OCI-M2 (cell line): ENCODE data around the gene TSHZ3.

Experiments used
- DNase-seq: peaks from one replicate; lab custom pipeline; 2025; ENCODE audit not compliant: unreplicated experiment; lab: John Stamatoyannopoulos, UW

TSHZ3 gene

DNA sequence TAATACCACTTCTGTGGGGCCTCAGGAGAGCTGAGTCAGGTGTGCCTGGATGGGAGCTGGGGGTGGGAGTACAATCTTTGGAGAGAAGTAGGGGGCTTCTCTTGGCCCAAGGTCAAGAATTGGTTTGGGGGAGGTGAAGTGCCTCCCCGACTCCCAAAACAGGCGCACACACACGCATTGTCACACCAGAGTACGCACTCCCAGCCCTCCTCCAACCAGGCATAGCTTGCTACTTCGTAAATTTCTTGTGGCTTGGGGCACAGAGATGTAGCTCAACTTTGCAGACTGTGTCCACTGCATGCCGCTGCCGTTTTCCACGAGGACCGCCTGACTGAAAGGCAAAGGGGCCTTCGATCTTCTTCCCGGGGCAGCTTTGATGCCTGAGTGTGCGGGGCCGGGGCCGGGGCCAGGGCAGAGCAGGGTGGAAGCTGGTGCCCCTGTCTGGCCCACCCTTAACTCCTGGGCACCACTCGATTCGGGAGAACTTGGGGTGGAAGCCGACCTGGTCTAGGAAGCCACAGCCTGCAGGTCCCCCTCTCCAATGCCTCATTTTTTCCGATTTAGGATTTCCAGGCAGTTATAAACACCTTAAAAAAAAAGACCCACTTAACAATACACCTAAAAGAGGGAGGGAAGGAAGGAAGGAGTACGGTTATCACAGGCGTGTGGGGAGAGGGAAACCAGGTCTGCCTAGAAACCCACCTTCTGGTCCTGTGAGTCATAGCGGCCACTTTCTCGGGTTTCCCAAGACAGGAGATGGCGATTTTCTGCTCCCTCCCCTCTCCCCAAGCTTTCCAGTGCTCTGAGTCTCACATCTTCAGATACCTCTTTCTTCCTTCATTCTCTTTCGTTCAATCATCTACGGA, 5.8 kb upstream of the TSHZ3 start:
- DNase-seq: no peak

DNA sequence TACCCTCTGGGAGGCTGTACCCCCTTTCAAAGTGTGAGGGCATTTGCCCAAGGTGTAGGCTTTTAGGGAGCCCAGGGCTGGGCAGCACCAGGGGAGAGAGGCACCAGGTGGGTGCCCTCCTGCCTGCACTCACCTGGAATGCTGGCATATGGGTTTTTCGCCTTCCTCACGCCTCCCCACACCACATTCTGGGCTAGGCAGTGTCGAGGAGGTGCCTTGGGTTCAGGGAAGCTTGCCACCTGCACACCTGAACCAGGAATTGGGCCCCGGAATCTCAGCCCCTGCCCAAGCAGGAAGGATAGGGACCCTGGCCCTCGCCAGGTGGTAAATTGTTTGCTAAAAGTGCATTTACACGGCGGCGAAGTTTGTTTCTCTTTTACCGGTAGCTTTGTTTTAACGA, 5.1 kb upstream of the TSHZ3 start:
- no peak for DNase-seq

DNA sequence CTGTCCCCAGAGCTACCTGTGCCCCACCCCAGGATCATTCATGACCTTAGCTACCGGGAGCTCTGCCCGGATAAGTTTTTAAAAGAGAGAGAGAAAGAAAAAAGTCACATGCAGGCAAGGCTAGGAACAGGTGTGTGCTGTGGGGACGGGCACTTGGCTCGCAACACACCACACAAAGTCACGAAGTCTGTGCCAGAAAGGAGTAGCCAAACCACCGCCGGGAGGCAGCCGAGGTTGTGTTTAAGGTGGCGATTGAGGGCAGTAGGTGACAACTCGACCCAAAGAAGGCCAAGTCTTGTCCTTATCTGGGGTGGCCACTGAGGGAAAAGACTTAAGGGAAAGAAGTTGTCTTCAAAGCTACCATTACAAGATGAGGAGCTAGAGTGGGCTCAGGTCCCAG, 4.6 kb upstream of the TSHZ3 start:
- no peak for DNase-seq

DNA sequence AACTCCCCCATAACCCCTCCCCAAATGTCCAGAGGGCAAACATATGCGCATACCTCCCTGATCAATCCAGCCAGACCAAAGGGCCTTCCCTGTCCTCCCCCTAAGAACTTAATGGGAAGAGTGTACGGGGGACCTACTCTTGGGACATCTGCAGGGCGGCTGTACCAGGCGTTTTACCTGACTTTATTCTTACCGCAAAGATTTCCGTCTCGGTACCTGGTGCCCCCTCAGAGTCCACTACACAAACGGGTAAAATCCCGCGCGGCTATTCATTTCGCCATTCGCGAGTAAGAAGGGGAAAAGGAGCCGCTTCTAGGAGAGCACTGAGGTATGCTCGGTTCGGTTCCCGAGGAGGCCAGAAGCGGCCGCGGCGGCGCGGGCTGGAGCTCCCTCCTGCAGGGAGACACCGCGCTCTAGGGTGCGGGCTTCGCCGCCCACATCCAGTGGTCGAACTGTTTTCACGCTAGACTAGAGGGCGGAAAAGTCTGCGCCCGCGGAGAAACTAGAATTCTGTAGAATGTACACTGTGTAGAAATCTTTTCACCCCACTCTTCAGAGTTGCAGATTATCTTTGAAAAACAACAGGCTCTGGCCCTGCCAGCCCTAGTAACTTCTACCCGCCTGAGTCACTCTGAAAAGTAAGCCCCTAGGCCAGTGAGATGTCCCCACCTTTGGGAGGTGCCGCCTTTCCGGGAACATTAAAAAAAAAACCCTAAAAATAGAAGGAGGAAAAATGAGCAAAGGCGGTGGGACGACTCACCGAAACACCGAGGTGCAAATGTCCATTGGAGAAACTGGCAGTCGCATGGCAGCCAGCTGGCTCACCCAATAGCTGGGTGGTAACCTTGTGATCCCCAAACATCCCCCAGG, 3.8 kb upstream of the TSHZ3 start:
- no peak for DNase-seq

DNA sequence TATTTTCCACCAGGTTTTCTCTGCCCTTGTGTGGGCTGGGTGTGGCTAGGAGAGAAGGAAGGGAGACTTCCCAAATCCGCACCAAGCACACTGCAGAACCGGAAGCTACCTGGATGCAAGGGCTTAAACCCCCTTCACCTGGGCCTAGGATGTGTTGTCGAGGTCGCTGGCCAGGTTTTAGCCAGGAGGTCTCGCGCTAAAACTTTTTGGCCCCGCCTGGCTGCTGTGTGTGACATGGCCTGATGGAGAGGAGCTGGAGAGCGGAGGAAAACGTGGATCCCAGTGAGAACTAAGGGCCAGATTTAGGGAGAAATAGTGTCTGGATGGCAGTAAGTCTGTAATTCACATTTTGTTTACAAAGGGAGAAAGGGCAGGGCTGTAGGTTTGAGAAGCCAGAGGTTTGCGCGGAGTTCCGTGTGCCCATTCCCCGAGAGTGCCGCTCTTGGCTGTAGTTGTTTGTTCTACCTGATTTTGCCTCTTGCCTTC, 3.1 kb upstream of the TSHZ3 start:
- DNase-seq: no peak

DNA sequence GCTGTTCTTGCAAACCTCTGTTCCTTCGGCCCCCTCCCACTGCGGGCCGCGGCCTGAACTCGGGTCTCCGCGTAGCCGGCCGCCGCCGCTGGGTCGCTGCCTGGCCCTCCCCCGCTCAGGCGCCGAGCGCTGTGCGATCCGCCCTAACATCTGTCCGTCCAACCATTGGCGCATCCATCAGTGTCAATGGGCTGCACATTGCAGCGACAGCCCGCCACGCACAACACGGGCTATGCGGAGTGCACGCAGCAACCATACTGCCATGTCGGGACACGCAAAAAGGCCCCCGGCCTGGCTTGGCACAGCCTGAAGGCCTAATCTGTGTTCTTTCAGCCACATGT, 2.6 kb upstream of the TSHZ3 start:
- DNase-seq: no peak

DNA sequence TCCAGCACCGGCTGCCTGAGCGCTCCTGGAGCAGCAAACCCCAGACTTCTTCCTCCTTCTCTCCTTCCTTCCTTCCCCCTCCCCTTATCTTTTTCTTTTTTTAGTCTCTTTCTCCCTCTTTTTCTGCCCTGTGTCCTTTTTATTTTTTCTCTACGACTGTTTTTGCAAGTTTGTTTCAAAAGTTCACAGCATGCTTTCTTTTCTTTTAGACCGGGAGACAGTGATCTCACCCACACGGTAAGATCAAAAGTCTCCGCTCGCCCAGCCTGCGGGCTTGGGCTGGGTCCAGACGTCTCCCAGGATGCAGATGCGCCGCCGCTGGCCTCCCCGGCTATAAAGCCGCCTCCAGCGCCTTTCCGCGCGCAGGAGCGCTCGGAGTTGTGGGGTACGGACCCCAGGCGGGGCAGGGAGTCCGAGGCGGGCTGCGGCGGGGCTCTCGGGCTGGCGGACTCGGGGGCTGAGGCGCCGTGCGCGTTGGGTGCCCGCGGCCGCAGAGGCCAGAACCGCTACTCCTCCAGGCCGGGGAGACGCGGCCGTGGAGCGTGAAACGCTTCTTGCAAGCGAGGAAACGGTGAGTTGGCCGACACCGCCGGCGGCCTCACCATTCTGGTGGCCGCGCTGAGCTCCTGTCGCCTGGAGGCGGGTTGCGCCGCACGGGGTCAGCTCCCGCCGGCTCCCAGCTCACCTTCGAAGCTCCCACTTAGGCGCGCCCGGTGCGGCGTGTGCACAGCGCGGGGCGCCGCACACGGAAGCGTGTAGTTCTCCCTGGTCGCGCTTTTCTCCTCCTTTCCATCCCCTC, 2.0 kb upstream of the TSHZ3 start:
- DNase-seq: no peak

DNA sequence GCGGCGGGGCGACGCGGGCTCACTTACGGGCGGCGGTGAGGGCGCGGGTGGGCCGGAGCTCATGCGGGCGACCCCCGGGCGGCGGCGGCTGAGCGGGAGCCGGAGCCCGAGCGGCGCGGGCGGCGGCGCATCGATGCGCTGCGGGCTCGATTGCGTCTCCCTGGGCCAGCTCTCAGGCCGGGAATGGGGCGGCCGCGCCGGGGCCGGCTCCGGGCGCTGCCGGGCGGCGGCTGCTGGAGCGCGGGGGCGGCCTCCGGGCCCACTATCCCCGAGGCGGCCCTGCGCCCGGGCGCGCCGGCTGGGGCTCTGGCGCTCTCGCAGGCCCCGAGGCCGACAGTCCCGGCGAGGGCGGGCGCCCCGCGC, 1.4 kb upstream of the TSHZ3 start:
- DNase-seq: no peak

DNA sequence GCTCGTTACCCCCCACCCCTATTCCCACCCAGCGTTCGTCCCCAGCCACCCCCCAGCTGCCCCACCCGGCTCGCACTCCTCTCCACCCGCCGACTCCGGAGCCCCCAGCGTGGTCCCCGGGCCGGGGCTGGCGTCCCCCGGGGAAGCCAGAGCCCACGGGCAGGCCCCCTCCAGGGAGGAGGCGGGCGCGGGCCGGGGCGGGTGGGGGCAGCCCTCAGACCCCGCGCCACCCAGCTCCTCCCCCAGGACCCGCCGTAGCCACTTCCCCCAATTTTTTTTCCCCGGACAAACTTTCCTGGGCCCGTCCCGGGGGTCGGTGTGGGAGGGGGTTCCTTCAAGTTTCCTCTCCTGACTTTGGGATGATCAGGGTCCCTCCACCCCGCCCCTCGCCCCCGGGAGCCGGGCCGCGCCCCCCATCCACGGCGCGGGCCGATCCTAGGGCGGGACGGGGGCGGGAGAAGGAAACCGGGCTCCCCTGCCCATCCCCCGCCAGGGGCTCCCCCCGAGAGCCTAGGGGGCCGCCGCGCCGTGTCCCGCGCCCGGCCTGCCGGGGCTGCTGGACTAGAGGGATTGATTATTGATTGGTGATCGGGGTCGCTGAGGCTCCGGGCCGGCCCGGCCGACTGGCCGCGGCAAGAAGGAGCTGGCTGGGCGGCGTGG, 927 bp upstream of the TSHZ3 start:
- no peak for DNase-seq

DNA sequence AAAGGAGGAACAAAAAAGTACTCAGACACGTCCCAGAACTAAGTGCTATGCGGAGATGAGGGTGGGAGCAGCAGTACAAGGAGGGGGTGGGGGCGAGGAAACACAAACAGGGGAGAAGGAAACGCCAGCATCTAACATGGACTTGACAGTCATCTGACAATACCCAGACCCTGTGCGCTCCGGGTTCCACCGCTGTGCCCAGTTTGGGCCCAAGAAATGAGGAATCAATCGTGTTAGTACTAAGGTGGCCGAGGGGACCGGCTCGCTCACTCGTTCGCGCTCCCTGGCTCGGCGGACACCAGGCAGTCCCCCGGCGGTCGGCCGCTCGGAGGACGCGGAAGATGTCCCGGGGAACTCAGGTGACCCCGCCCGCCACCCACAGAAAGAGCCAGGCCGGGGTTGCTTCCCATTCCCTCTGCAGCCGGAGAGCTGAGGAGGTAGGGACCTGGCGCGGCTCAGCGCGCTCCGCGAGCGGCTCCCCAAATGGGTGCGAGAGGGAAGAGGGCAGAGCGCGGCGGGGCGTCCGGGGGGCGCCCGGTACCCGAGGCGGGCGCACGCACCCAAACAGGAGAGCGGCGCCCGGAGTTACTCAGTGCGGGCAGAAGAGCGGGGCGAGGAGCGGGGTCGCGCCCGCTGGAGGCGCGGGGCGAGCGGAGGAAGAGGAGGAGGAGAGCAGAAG, 616 bp downstream of the TSHZ3 start:
- no peak for DNase-seq

DNA sequence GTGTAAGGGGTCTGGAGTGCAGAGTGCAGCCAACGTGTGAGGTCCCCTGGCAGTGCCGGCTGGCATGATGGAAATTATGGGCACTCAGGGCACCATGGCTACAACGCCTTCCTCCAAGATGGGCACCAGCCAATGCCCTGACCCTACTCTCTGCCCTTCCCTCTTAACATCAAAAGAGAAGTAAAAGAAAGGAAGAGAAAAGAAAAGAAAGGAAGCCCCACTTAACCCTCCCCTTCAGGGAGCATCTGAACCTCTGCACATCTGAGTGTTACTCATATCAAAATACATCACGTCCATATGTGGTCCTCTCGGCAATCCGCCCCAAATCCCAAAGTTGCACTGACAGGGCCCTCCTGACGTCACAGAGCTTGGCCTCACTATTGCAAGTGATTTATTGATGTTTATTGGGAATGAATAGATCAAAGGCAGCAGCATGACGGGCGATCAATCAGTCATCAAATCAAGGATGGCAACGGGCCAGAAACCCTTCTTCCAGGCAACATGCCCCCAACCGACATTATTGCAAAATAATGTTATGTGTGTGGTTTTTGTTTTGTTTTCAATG, 1.3 kb downstream of the TSHZ3 start:
- no peak for DNase-seq

DNA sequence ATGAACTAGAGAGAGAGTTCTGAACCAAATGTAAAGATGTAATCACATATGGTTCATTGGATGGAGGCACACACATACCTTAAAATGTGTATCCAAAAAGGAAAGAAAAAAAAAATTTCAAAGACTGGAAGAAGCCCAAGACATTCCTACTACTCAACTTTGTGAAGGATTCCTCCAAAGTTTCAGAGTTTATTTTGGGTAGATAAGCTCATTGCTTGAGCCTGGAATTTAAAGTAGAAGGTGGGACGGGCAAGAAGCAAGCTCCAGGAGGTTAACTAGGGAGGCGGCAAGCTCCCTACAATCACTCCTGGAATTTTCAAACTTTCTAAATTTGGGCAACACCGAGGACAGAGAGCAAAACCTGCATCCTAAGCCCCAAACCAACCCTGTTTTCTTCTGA, 1.9 kb downstream of the TSHZ3 start:
- no peak for DNase-seq

DNA sequence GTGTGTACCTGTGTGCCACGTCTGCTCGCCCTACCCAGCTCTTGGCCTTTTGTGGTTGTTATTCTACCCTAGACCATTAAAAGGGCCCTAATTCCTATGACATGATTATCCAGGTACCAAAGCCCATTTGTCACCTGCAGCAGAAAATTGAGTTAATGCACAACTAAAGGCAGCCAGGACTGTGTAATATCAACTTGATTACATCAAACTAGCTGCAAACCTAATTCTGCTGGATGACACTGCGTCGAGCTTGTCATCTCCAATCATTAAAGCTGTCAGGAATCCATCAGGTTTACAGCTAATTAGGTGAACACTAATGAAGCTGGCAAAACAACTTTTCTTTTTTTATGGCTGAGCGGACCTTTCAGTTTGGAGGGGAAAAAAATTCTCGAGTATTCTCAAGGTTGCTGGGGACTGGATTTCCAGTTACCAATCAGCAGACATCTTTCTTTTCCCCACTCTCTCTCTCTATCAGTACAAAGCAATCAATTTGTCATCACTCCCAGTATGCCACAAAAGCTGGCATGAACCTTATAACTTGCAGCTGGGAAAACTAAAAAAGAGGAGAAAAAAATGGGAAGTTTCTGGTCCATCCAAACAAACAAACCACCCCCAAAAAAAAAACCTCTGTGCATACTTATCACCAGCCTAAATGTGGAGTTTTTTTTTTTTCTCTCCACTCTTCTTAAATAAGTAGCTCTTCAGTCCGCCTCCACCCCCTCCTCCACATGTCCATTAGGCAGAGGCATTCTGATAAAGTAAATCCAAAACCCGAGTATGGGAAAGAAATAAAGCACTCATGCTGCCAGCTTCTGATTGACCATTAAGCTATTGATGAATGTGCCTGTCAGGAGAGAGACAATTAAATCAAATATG, 2.8 kb downstream of the TSHZ3 start:
- no peak for DNase-seq

DNA sequence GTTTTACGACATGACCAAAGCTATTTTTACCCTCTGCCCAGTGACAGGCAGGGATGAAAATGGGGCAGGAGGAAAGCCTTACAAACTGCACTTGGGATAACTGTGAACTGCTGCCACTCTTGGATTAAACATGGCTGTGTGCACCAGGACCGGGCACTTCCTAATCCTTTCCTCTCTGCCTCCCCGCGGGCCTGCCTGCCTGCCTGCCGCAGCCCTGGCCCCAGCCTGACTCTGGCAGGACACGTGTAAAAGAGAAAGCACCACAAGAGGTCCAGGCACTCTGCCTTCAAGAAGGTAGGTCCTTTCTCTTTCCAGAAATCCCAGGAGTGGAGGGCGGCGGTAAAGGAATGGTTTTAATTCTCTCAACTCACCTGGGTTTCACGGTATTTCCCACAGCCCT, 4.8 kb downstream of the TSHZ3 start:
- no peak for DNase-seq

DNA sequence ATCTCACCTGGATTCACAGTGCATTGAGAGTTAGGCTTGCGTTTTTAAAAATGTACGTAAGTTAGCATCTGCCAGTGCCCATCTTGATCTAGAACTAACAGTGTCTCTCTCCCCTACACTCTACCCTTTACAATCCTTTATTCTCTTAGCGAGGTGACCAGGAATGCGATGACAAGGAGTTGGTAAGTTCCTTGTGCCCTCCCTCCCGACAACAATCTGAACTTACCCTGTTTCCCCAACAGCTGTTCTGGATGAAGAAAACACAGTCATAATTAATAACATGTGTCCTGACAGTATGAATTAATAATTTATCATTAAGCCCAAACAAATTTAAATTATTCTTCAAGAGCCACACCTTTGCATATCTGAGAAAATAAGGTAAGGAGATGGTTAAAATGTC, 6.3 kb downstream of the TSHZ3 start:
- no peak for DNase-seq

DNA sequence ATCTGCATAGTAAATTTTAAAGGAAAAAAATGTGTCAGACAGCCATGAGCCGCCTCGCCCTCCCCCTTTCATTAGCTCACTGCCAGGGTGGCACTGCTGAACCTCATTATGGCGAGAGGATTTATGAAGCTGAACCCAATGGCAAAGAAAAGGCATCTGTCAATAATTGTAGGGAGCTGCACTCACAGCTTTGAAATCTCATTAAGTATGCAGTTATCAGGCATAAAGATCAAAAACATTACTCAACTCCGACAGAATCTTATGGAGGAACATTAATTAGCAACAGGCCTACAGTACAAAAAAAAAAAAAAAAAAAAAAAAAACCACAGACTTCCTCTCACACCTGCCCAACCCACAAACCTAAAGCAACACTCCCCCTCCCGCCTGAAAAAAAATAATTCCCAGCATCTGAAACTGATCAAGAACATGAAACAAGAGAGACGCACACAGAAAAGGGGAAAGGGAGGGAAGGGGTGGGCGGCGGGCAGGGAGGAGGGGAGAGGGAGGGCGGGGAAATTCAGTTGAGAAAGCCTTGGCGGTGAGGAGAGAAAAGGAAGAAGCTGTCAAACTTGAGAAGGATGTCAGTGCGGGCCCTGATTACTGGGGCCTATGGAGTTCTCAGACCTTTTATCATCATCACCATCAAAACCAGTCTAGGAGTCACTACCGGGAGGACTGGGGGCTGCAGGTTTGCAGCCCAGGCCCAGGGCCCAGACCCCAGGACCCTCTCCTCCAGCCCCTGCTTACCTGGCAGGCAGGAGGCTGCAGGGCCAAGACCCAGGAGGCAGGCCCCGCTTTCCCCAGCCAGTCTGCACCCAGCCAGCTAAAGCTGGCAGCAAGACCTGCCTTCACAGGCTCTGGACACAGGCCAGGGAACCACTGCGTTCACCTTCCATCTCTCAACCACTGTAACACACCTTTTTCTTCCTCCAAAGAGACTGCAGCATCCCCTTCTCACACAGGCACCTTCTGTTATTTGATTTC, 8.9 kb downstream of the TSHZ3 start:
- DNase-seq: no peak

DNA sequence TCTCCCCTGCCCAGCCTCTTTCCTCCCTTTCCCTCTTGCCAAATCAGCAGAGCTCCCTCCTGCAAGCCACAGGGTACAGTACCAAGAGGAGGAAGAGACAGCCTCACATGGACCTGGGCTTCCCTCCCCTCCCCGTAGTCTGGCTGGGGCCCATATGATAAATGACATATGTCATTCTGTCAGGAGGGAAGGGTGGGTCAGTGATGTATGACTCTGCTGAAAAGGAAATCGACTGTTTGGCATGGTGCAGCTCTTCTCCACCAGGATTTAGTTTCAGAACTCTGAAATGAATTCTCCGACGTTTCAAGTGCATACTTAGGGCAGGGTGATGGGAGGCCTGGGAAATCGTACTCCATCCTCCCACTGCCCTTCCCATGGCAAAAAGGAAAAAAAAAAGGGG, 9.8 kb downstream of the TSHZ3 start:
- DNase-seq: no peak
